ENCODE measurements around the gene ANP32A.

ANP32A gene

DNA sequence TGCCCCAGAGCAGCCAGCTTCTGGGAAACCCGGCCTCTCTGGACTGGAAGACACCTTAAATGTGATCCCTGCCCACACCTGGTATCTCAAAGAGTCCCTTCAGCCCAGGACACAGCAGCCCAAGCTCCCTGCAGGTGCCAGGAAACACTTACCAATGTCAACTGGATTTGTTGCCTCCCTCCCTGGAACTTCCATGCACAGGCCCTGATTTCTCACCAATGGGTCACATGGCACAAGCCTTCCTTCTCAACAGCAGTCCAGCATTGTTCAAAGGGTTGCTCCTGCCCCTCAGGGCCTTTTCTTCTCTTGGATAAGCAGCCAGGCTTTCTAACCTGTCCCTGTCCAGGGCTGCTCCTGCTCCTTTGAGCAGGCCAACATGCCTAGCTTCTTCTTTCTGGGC is 31.6 kb downstream of the ANP32A start:
- no peak overlapping the region for H3K9ac ChIP-seq (ENCODE audit: low read depth, low read length)
- H3K4me3 ChIP-seq (ENCODE audit: low read depth in 1 of 2, low read length in 2 of 2): no peak overlapping the region
- ATAC-seq (ENCODE audit: insufficient read depth, low read depth) (no peak), DNase-seq (no peak)
- no peak overlapping the region for H3K27ac ChIP-seq (ENCODE audit: low read length)
- H3K79me2 ChIP-seq (ENCODE audit: insufficient read depth, low read length): peaks cover 97% of the 10 kb centered on the region
- TF ChIP-seq, protein P1, sequence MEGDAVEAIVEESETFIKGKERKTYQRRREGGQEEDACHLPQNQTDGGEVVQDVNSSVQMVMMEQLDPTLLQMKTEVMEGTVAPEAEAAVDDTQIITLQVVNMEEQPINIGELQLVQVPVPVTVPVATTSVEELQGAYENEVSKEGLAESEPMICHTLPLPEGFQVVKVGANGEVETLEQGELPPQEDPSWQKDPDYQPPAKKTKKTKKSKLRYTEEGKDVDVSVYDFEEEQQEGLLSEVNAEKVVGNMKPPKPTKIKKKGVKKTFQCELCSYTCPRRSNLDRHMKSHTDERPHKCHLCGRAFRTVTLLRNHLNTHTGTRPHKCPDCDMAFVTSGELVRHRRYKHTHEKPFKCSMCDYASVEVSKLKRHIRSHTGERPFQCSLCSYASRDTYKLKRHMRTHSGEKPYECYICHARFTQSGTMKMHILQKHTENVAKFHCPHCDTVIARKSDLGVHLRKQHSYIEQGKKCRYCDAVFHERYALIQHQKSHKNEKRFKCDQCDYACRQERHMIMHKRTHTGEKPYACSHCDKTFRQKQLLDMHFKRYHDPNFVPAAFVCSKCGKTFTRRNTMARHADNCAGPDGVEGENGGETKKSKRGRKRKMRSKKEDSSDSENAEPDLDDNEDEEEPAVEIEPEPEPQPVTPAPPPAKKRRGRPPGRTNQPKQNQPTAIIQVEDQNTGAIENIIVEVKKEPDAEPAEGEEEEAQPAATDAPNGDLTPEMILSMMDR (IDR thresholded peaks at IDR 0.05; ENCODE audit: borderline replicate concordance, extremely low read depth, low read length, poor library complexity, severe bottlenecking): no peak
- TF ChIP-seq EZH2 (IDR thresholded peaks at IDR 0.05; ENCODE audit: borderline replicate concordance, low read depth, low read length, severe bottlenecking): no peak
- H3K9me3 ChIP-seq (ENCODE audit: insufficient read depth, low read length, severe bottlenecking): no peaks in the 10 kb centered on the region
- no peak overlapping the region for H3K4me2 ChIP-seq (ENCODE audit: insufficient read depth, low read length)
- H3K27me3 ChIP-seq (ENCODE audit: insufficient read depth, low read length, poor library complexity): no peaks in the 10 kb centered on the region
- H3K4me1 ChIP-seq (ENCODE audit: insufficient read depth, low read length): peaks cover 5% of the 10 kb centered on the region; the same call in 1 of the 2 replicates
- peaks cover 89% of the 10 kb centered on the region for H3K36me3 ChIP-seq (ENCODE audit: insufficient read depth, low read length)
- peaks cover 99% of the 10 kb centered on the region for H4K20me1 ChIP-seq (ENCODE audit: insufficient read depth, low read length)
- no peak overlapping the region for H2AFZ ChIP-seq (ENCODE audit: low read depth, low read length)

DNA sequence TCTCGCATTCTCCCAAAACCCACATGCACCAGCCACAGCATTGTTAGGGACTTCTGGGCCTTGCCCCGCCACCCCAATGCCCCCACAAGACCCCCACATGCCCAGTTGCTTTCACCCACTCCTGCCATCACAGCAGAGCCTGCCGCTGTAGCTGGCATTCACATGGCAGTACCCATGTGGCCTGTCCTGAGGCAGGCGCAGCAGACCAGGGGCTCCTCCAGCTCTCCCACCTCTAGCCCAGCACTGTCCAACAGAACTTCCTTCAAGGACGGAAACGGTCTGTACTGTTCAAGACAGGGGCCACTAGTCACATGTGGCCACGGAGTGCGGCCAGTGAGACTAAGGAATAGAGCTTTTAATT is 32.5 kb downstream of the ANP32A start:
- Histone ChIP-seq H3K4me1 (ENCODE audit: insufficient read depth, low read length) (peaks cover 5% of the 10 kb centered on the region; the same call in 1 of the 2 replicates), H3K4me2 (ENCODE audit: insufficient read depth, low read length) (no peak overlapping the region), H3K36me3 (ENCODE audit: insufficient read depth, low read length) (peaks cover 90% of the 10 kb centered on the region), H3K4me3 (ENCODE audit: low read depth in 1 of 2, low read length in 2 of 2) (no peak overlapping the region), H3K27me3 (ENCODE audit: insufficient read depth, low read length, poor library complexity) (no peaks in the 10 kb centered on the region), H3K79me2 (ENCODE audit: insufficient read depth, low read length) (peaks cover 89% of the 10 kb centered on the region), H3K27ac (ENCODE audit: low read length) (no peak overlapping the region), H3K9me3 (ENCODE audit: insufficient read depth, low read length, severe bottlenecking) (no peaks in the 10 kb centered on the region), H4K20me1 (ENCODE audit: insufficient read depth, low read length) (peaks cover 98% of the 10 kb centered on the region), H3K9ac (ENCODE audit: low read depth, low read length) (no peak overlapping the region), H2AFZ (ENCODE audit: low read depth, low read length) (no peak overlapping the region)
- DNase-seq (no peak), ATAC-seq (ENCODE audit: insufficient read depth, low read depth) (no peak)
- TF ChIP-seq EZH2 (IDR thresholded peaks at IDR 0.05; ENCODE audit: borderline replicate concordance, low read depth, low read length, severe bottlenecking): no peak
- TF ChIP-seq, protein P1 (IDR thresholded peaks at IDR 0.05; ENCODE audit: borderline replicate concordance, extremely low read depth, low read length, poor library complexity, severe bottlenecking): no peak

DNA sequence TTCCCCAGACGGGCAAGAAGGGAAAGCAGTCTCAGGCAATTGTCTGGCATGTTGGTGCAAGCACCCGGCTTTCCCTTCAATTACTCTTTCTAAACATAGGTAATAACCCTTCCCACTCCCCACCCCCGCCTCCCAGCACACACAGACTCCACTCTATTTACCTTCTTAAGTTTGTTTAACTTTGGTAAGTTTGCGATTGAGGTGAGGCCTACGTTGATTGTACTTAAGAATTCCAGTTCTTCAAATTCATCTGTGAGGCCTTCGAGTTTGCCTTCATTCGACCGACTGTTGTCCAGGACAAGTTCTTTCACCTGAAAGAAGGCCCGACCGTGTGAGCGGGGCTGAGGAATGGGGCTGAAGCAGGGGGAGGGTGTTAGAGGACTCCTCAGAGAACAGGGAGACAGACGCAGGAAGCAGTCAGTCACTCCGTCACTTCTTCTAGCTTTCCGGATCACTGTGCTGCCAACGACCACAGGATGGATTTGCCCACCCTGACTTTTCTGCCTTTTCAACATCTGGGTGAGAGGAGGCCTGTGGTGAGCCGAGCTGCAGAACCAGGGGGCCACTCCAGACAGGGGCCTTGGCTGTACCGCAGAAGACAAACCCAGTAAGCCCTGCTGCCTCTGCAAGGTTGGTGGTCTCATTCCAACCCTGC is 33.0 kb downstream of the ANP32A start:
- no peak overlapping the region for H2AFZ ChIP-seq (ENCODE audit: low read depth, low read length)
- H3K9me3 ChIP-seq (ENCODE audit: insufficient read depth, low read length, severe bottlenecking): no peaks in the 10 kb centered on the region
- peaks cover 84% of the 10 kb centered on the region for H3K79me2 ChIP-seq (ENCODE audit: insufficient read depth, low read length)
- no peaks in the 10 kb centered on the region for H3K27me3 ChIP-seq (ENCODE audit: insufficient read depth, low read length, poor library complexity)
- peaks cover 5% of the 10 kb centered on the region; the same call in 1 of the 2 replicates for H3K4me1 ChIP-seq (ENCODE audit: insufficient read depth, low read length)
- ATAC-seq (ENCODE audit: insufficient read depth, low read depth) (no peak), DNase-seq (no peak)
- H3K4me2 ChIP-seq (ENCODE audit: insufficient read depth, low read length): no peak overlapping the region
- TF ChIP-seq, protein P1 (IDR thresholded peaks at IDR 0.05; ENCODE audit: borderline replicate concordance, extremely low read depth, low read length, poor library complexity, severe bottlenecking): no peak
- no peak overlapping the region for H3K9ac ChIP-seq (ENCODE audit: low read depth, low read length)
- no peak overlapping the region for H3K27ac ChIP-seq (ENCODE audit: low read length)
- no peak overlapping the region for H3K4me3 ChIP-seq (ENCODE audit: low read depth in 1 of 2, low read length in 2 of 2)
- H4K20me1 ChIP-seq (ENCODE audit: insufficient read depth, low read length): peaks cover 97% of the 10 kb centered on the region
- H3K36me3 ChIP-seq (ENCODE audit: insufficient read depth, low read length): peaks cover 90% of the 10 kb centered on the region

Data from DND-41 (cell line).